Cardiac atrium fibroblast (primary cell): ENCODE measurements around the gene ZFP3. TPM values are rescaled to one million over a fixed set of nuclear protein-coding genes. Genes with fewer than 3 reads are reported as not detected.

Experiments
- total RNA-seq: library from RNA; depleted of rRNA; stranded (reverse); fragments of >200 nt; gene quantifications from 2 replicates; pipeline ENCODE4 v1.2.3, GENCODE V29; 2015

The ZFP3 gene
- total RNA-seq, result 0.72 and 0.81 TPM in 2 replicates

DNA sequence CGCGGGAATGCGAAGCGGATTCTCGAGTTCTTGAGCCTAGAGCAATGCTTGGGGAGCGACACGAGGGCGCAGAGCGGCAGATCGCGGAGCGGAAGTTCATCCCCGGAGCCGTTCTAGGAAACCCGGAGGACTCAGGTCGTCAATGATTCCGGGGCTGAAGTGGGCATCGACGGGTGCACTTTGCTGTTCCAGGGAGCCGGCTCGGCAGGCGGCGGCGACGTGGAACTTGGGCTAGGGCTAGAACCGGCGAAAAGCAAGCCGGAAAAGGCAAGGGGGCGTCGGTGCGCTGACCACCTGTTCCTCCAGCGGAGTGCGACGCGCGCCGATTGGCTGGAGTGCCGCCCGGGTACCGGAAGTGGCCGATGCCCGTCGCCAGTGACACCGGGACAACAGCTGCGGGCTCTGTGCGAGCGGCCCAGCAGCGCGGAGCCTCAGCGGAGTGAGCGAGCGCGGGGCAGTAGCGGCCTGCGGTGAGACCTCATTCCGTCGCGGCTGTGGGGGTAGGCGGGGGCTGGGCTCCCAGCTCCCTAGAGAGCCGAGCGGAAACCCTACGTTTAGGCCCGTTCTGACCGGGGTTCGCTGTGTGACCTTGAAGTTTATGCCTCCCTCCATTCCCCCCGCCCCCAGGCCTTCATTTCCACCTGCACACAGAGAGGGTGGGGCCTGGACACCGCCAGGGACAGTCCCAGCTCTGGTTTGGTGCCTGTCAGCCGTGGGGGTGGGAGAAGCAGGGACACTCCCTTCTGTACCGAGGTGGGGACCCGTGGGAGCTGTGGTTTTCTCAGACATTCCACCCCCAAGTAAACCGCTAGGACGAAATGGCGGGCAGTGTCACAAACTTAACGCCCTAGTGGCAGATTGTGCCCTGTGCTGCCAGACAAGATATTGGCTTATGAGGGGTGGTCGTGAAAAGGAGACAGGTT is at the start of gene ZFP3:
Gene ZFP3, plus strand, starts transcription at position 362 of the 923 bp plus-strand sequence. CDS start 13,038 bp downstream, outside the sequence.

GRCh38 chr17:5035315-5035714 is 43.0 kb upstream of the ZFP3 start, which contains the start of gene SLC52A1:
Gene SLC52A1 (minus strand): TSS chr17:5035426. CDS start chr17:5034606, 820 bp downstream.

DNA sequence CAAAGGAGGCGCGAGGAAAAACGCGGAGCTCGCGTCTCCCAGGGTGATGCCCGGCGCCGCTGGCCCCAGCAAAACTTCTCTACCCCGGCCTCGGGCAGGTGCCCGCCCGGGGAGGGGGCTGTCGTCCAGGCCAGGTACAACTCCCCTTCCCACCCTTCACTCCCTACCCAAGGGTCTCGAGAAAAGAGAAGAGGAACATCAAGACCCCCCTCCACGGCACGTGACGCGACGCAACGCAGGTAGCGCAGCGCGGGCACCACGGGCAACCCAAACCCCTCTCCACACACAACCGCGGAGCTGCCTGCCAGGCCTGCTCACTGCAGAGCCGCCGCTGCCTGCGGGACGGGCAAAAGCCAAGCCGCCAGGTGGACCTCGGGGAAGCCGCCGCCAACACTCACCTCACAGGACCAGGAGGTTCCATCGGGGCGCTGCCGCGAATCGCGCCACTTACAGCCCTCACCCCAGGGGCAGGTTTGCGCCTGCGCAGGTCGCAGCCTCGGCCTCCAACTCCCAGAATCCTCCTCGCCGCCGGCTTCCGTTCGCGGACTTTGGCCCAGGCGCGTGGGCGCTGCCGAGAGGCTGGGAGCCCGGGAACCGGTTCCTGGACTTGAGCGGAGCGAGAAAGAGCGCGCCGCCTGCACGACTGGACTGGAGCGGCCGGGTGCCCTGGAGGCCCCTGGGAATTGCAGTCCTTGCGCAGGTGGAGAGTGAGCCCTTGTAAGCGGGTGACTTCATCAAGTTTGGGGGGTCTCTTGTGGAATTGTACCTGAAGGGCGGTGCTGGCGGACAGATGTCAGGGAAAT is 33.3 kb downstream of the ZFP3 start, which contains the start of gene ZNF232:
Gene ZNF232, minus strand, starts transcription at position 477 of the 803 bp plus-strand sequence. Its CDS starts 56 bp downstream, at position 421.

DNA sequence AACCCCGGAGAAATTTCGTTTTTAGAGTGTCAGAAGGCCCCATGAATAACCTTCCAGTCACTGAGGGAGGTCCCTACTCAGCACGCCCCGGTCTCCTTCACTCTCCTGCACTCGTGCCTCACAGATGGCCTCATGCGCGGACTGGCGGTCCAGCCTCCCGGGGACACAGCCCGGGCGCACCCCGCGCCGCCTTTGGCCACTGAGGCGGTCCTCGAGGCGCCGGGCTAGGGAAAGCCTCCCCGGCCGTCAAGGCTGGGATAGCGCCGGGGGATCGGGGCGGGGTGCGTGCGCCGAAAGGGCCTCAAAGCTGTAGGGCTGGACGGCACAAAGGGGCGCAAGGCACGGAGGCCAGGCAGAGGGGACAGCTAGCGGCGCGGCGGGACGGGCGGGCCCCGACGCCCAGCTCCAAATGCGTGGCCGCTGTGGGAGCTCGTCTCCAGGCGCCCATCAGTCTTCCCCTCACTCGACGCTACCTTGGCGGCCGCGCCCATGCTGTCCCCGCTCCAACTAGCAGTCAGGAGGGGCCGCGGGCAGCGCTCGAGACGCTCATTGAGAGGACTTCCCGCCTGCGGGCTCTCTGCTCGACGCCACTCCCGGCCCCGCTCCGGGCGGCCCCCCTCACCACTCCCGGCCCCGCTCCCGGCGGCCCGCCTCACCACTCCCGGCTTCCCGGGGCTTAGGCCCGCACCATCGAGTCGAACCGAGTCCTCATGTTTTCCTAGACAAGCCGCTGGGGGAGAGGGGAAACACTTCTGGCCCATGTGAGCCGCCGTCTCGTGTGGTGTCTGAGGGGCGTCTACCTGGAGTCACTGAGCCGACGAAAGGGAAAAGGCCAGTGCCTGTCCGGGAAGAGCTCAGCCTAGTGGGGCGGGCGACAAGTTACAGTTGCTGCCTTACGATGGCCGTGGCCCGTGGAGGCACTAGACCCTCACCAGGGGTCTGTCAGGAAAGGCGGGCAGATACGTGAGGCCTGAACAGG is 37.7 kb downstream of the ZFP3 start, which contains the start of gene USP6:
Gene USP6, plus strand, starts transcription at position 360 of the 979 bp plus-strand sequence. CDS start 14,336 bp downstream, outside the sequence.

Other genes with a start within 250 kb of the ZFP3 start
- 23.8 TPM in 2 replicates for gene MINK1, start 245.1 kb upstream of the ZFP3 start, total RNA-seq
- 4.9 and 8.9 TPM in 2 replicates for gene C17orf107, start 178.9 kb upstream of the ZFP3 start, total RNA-seq
- 0.72 and 0.81 TPM in 2 replicates for gene CHRNE, start 175.4 kb upstream of the ZFP3 start, total RNA-seq
- not detected in 2 replicates for gene GP1BA, start 146.2 kb upstream of the ZFP3 start, total RNA-seq
- gene SLC25A11, start 138.4 kb upstream of the ZFP3 start, total RNA-seq, result 37.5 and 40.3 TPM in 2 replicates
- 53.0 and 53.6 TPM in 2 replicates for gene RNF167, start 138.2 kb upstream of the ZFP3 start, total RNA-seq
- gene PFN1, start 129.9 kb upstream of the ZFP3 start, total RNA-seq, result 672 and 1,023 TPM in 2 replicates
- gene ENO3, start 127.3 kb upstream of the ZFP3 start, total RNA-seq, result 1.3 TPM in 1 of 2 replicates, not detected in the other
- gene SPAG7, start 110.7 kb upstream of the ZFP3 start, total RNA-seq, result 43.7 and 50.1 TPM in 2 replicates
- 17.5 and 21.7 TPM in 2 replicates for gene CAMTA2, start 90.8 kb upstream of the ZFP3 start, total RNA-seq
- gene INCA1, start 80.9 kb upstream of the ZFP3 start, total RNA-seq, result 0.54 TPM in 1 of 2 replicates, not detected in the other
- gene KIF1C, start 80.5 kb upstream of the ZFP3 start, total RNA-seq, result 57.9 and 62.5 TPM in 2 replicates
- gene SLC52A1, start 43.0 kb upstream of the ZFP3 start, total RNA-seq, result 0.18 TPM in 1 of 2 replicates, not detected in the other
- 3.1 and 6.5 TPM in 2 replicates for gene ZNF232, start 33.4 kb downstream of the ZFP3 start, total RNA-seq
- not detected in 2 replicates for gene USP6, start 37.6 kb downstream of the ZFP3 start, total RNA-seq
- 2.3 and 3.1 TPM in 2 replicates for gene ZNF594, start 113.4 kb downstream of the ZFP3 start, total RNA-seq
- not detected in 2 replicates for gene SCIMP, start 156.4 kb downstream of the ZFP3 start, total RNA-seq
- 21.3 and 24.5 TPM in 2 replicates for gene RABEP1, start 203.8 kb downstream of the ZFP3 start, total RNA-seq